Measurements from ENCODE around the gene ZFHX2.
"Not testable (repeated sequence)": the region's sequence is repeated elsewhere in the genome, so short reads cannot be mapped to it uniquely, and the experiment has no call there.

Gene ZFHX2

GRCh38 chr14:23538785-23539184 is 12.8 kb downstream of the ZFHX2 start:
- FAIRE-seq: no peak

- no peak for FAIRE-seq
Observed at GRCh38 chr14:23538050-23538718, 13.4 kb downstream of the ZFHX2 start.

GRCh38 chr14:23537351-23538049 is 14.1 kb downstream of the ZFHX2 start:
- no peak for FAIRE-seq

- not testable (repeated sequence) for FAIRE-seq
Observed at GRCh38 chr14:23536906-23537305, 14.7 kb downstream of the ZFHX2 start.

GRCh38 chr14:23536494-23536893 is 15.1 kb downstream of the ZFHX2 start:
- no peak for FAIRE-seq

- no peak for FAIRE-seq
Observed at GRCh38 chr14:23535943-23536342, 15.6 kb downstream of the ZFHX2 start.

- no peak for FAIRE-seq
Observed at GRCh38 chr14:23533652-23534435, 17.7 kb downstream of the ZFHX2 start.

- no peak for FAIRE-seq
Observed at GRCh38 chr14:23532658-23533057, 18.9 kb downstream of the ZFHX2 start.

GRCh38 chr14:23531391-23531790 is 20.2 kb downstream of the ZFHX2 start:
- no peak for FAIRE-seq

GRCh38 chr14:23530375-23531055 is 21.1 kb downstream of the ZFHX2 start:
- FAIRE-seq: no peak

GRCh38 chr14:23529016-23529415 is 22.5 kb downstream of the ZFHX2 start:
- FAIRE-seq: no peak

GRCh38 chr14:23528555-23528954 is 23.0 kb downstream of the ZFHX2 start:
- no peak for FAIRE-seq

GRCh38 chr14:23525611-23526010 is 26.0 kb downstream of the ZFHX2 start:
- no peak for FAIRE-seq

GRCh38 chr14:23524954-23525353 is 26.6 kb downstream of the ZFHX2 start:
- no peak for FAIRE-seq

- no peak for FAIRE-seq
Observed at GRCh38 chr14:23523229-23524016, 28.1 kb downstream of the ZFHX2 start.

- no peak for FAIRE-seq
Observed at GRCh38 chr14:23522643-23523198, 28.8 kb downstream of the ZFHX2 start.

GRCh38 chr14:23521785-23522640 is 29.6 kb downstream of the ZFHX2 start:
- FAIRE-seq: no peak

GRCh38 chr14:23520899-23521533 is 30.5 kb downstream of the ZFHX2 start:
- no peak for FAIRE-seq

- FAIRE-seq: no peak
Observed at GRCh38 chr14:23518709-23519108, 32.9 kb downstream of the ZFHX2 start.

- FAIRE-seq: no peak
Observed at GRCh38 chr14:23517650-23518326, 33.8 kb downstream of the ZFHX2 start.
